Uterus (tissue), 4 donors: ENCODE measurements around the gene MMP25. TPM values are rescaled to one million over a fixed set of nuclear protein-coding genes. Genes with fewer than 3 reads are reported as not detected.

Source experiments
- DNase-seq, 2 donors: peaks; one replicate each; pipeline ENCODE4 v3.0.0-alpha.2; 2019 to 2020
- H3K27ac ChIP-seq, 2 donors: fragments of 200-600 bp; sonication (generic); 1 replicate in 1 of 2; 2 replicates in 1 of 2; pipeline ENCODE4 v1.5.1; 2016 to 2018
- H3K27me3 ChIP-seq, 2 donors: fragments of 200-600 bp; sonication (generic); one replicate each; pipeline ENCODE4 v1.5.1; 2018 to 2019; ENCODE audit warnings: control low read depth in 1 of 2
- H3K36me3 ChIP-seq, 2 donors: fragments of 200-600 bp; sonication (generic); one replicate each; pipeline ENCODE4 v1.5.1; 2019; ENCODE audit warnings: control low read depth in 1 of 2
- H3K4me1 ChIP-seq, 2 donors: fragments of 200-600 bp; sonication (generic); one replicate each; pipeline ENCODE4 v1.5.1; 2018 to 2019; ENCODE audit warnings: control low read depth in 1 of 2
- H3K4me3 ChIP-seq, 2 donors: fragments of 200-600 bp; sonication (generic); 1 replicate in 1 of 2; 2 replicates in 1 of 2; pipeline ENCODE4 v1.5.1; 2018 to 2019; ENCODE audit warnings: mild to moderate bottlenecking in 1 of 2
- H3K9me3 ChIP-seq, 2 donors: fragments of 200-600 bp; sonication (generic); one replicate each; pipeline ENCODE4 v1.5.1; 2019; ENCODE audit warnings: control low read depth in 1 of 2
- POLR2A ChIP-seq, 2 donors: fragments of 450-650 bp; IDR thresholded peaks; one replicate each; pipeline ENCODE4 v1.6.1; 2016; ENCODE audit warnings: antibody characterized with exemption in 2 of 2, mild to moderate bottlenecking in 1 of 2, moderate library complexity in 1 of 2
- intact Hi-C: fragments of 100-400 bp; cut with DNase I; formaldehyde crosslinking; loops from one replicate; pipeline ENCODE4 v1.15.1; 2023; ENCODE audit warnings: low total_unique reads
- total RNA-seq, 4 donors: library from RNA; depleted of rRNA in 3 of 4; stranded (reverse); fragments of >200 nt in 3 of 4; gene quantifications; one replicate each; pipeline versions ENCODE4 v1.1.0 to v1.2.4, GENCODE V29; 2014 to 2023
- TF ChIP-seq, protein P1 (sequence below), 4 experiments: fragments of 200-600 bp in 2 of 4; fragments of 450-650 bp in 2 of 4; sonication (generic) in 2 of 4; IDR thresholded peaks; one replicate each; pipeline ENCODE4 v1.5.1; 2016 to 2019; ENCODE audit warnings: antibody characterized with exemption in 4 of 4, mild to moderate bottlenecking in 2 of 4, moderate library complexity in 1 of 4
- donor health status: DM: yes; HTN: yes; CAD: no.

The MMP25 gene
- total RNA-seq, 4 donors from 2014 or later, result 0.21 to 1.1 TPM; not detected in 2

DNA sequence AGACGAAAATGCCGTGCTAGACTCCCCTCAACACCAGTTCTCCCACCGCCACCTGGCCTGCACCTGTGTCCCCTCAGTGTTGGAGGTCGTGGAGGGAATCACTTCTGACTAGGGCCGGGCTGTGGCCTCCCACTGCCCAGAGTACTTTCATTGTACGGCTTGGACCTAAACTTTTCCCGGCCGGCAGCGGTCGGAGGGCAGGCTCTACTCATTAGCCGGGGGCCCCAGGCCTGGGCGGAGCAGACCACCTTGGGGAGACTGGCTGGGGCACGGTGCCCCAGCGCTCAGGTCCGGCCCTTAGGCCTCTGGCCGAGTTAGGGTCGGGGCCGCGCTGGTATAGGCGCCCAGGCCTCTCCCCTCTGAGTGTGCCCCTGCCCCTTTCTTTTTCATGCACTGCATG, 29.0 kb upstream of the MMP25 start:
- peaks cover 9 to 23% of the 10 kb centered on the region in 2 donors for H3K27me3 ChIP-seq

DNA sequence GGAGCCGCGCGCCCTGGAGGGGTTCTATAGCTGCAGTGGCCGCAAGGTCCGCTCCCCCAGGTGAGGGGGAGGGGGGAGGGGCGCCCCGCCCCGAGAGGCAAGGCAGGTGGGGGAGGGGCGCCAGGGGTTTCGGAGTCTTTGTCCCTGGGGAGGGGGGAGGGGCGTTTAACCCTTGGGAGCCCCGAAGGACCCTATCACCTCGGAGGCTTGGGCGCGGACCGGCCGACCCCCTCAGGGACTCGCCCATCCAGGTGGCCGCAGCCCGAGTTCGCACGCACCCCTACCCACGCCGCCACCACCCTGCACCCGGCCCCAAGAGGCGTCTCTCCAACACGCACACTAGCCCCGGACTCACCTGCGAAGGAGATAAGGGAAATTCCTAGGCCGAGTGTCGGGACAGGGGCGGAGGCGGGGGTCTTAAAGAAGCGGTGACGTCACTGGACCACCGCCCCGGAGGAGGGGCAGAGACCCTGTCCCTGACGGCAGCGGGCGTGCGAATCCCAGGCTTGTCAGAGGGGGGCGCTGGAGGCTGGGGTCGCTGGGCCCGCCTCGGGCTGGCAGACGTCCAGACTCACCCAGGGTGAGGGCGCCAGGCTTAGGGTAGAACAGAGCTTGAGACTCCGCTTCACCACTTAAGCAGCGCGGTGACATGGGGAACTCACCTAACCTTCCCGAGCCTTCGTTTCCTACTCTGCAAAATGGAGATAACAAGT, 28.4 kb upstream of the MMP25 start, which contains the start of gene CLDN6:
TSS of gene CLDN6 (minus strand) at position 390 of the 713 bp plus-strand sequence. CDS start 2,162 bp downstream, outside the sequence.
- no peak for DNase-seq
- Histone ChIP-seq H3K4me3 (no peak within 1 kb of the TSS), H3K36me3 (no peaks in the 10 kb centered on the region), H3K4me1 (peaks cover 0 to 10% of the 10 kb centered on the region in 2 donors), H3K27me3 (peaks cover 9 to 18% of the 10 kb centered on the region in 2 donors), H3K9me3 (no peaks in the 10 kb centered on the region), H3K27ac (no peak within 1 kb of the TSS)
- TF ChIP-seq, protein P1, sequence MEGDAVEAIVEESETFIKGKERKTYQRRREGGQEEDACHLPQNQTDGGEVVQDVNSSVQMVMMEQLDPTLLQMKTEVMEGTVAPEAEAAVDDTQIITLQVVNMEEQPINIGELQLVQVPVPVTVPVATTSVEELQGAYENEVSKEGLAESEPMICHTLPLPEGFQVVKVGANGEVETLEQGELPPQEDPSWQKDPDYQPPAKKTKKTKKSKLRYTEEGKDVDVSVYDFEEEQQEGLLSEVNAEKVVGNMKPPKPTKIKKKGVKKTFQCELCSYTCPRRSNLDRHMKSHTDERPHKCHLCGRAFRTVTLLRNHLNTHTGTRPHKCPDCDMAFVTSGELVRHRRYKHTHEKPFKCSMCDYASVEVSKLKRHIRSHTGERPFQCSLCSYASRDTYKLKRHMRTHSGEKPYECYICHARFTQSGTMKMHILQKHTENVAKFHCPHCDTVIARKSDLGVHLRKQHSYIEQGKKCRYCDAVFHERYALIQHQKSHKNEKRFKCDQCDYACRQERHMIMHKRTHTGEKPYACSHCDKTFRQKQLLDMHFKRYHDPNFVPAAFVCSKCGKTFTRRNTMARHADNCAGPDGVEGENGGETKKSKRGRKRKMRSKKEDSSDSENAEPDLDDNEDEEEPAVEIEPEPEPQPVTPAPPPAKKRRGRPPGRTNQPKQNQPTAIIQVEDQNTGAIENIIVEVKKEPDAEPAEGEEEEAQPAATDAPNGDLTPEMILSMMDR (IDR thresholded peaks at IDR 0.05), result no peak
- no peak for TF ChIP-seq POLR2A (IDR thresholded peaks at IDR 0.05)
- intact Hi-C loops, result no loop called here

More for the DNA sequence above, 29.0 kb upstream of the MMP25 start:
- intact Hi-C loops, result no loop called here
- Histone ChIP-seq H3K9me3 (no peaks in the 10 kb centered on the region), H3K27ac (no peak overlapping the region), H3K36me3 (no peaks in the 10 kb centered on the region), H3K4me1 (peaks cover 0 to 4% of the 10 kb centered on the region in 2 donors), H3K4me3 (no peak overlapping the region)
- TF ChIP-seq, protein P1 (IDR thresholded peaks at IDR 0.05), result no peak
- TF ChIP-seq POLR2A (IDR thresholded peaks at IDR 0.05), result no peak
- no peak for DNase-seq

DNA sequence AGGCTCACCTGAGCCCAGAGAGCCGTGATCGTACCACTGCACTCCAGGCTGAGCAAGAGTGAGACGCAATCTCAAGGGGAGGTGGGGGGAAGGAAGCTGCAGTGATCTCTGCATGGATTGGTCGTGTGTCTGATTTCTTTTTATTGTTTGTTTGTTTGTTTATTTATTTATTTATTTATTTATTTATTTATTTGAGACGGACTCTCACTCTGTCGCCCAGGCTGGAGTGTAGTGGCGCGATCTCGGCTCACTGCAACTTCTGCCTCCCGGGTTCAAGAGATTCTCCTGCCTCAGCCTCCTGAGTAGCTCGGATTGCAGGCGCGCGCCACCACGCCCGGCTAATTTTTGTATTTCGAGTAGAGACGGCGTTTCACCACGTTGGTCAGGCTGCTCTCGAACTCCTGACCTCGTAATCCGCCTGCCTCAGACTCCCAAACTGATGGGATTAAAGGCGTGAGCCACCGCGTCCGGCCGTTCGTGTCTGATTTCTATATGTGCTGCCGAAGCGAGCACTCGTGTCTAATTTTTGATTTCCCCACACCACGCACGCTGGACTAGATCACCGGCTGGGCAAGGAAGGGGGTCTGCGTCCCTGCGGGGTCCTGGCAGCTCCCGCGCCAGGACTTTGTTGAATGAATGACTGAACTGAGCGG, 26.6 kb upstream of the MMP25 start:
- no peak for TF ChIP-seq POLR2A (IDR thresholded peaks at IDR 0.05)
- TF ChIP-seq, protein P1 (IDR thresholded peaks at IDR 0.05), result no peak
- Histone ChIP-seq H3K27ac (peak overlapping the region in 1 of 2 donors; percentile 95), H3K27me3 (peaks cover 9 to 12% of the 10 kb centered on the region in 2 donors), H3K9me3 (no peaks in the 10 kb centered on the region), H3K4me3 (peak overlapping the region; percentile 51 to 78), H3K4me1 (peaks cover 0 to 18% of the 10 kb centered on the region in 2 donors), H3K36me3 (no peaks in the 10 kb centered on the region)
- intact Hi-C loops, result no loop called here
- no peak for DNase-seq

DNA sequence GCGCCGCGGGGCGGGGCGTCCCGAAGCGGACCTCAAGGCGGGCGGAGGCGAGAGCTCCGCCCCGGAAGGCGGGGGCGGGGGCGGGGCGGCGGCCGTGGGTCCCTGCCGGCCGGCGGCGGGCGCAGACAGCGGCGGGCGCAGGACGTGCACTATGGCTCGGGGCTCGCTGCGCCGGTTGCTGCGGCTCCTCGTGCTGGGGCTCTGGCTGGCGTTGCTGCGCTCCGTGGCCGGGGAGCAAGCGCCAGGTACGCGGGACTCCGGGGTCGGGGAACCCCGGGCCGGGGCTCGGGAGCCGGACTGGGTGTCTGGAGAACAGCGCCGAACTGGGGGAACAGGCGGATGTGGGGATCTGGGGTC, 26.1 kb upstream of the MMP25 start, which contains the start of gene TNFRSF12A:
TSS of gene TNFRSF12A (plus strand) at position 122 of the 357 bp plus-strand sequence. CDS start at position 152, 30 bp downstream.
- Histone ChIP-seq H3K27ac (peak within 1 kb of the TSS; percentile 94 to 95), H3K4me3 (peak within 1 kb of the TSS; percentile 51 to 78), H3K4me1 (peaks cover 0 to 18% of the 10 kb centered on the region in 2 donors), H3K9me3 (no peaks in the 10 kb centered on the region), H3K27me3 (peaks cover 9 to 12% of the 10 kb centered on the region in 2 donors), H3K36me3 (no peaks in the 10 kb centered on the region)
- DNase-seq, result peak; percentile 68 to 80
- TF ChIP-seq, protein P1 (IDR thresholded peaks at IDR 0.05), result peak in 2 of 4 experiments; percentile 19 to 28
- TF ChIP-seq POLR2A (IDR thresholded peaks at IDR 0.05), result peak; percentile 76 to 90
- intact Hi-C loops, result no loop called here
